Ishikawa (cell line): Measurements from ENCODE around the gene ALG10B.

Experiments used
- CEBPB ChIP-seq: IDR thresholded peaks from 2 replicates; pipeline ENCODE4 v1.6.1; 2012
- EP300 ChIP-seq: IDR thresholded peaks from 2 replicates; pipeline ENCODE4 v1.6.1; 2012; ENCODE audit warnings: borderline replicate concordance
- MAX ChIP-seq: IDR thresholded peaks from 2 replicates; pipeline ENCODE4 v1.6.1; 2012
- NFIC ChIP-seq: IDR thresholded peaks from 2 replicates; pipeline ENCODE4 v1.6.1; 2012
- TAF1 ChIP-seq: IDR thresholded peaks from 2 replicates; pipeline ENCODE4 v1.6.1; 2012; ENCODE audit warnings: low read depth, mild to moderate bottlenecking
- TEAD4 ChIP-seq: IDR thresholded peaks from 2 replicates; pipeline ENCODE4 v1.6.1; 2012
- USF1 ChIP-seq: IDR thresholded peaks from 2 replicates; pipeline ENCODE4 v1.6.1; 2012
- YY1 ChIP-seq: IDR thresholded peaks from 2 replicates; pipeline ENCODE4 v1.6.1; 2012; ENCODE audit warnings: low read depth
- TF ChIP-seq, protein P1 (sequence below): IDR thresholded peaks from 2 replicates; pipeline ENCODE4 v1.6.1; 2012; ENCODE audit warnings: low read depth, mild to moderate bottlenecking

DNA sequence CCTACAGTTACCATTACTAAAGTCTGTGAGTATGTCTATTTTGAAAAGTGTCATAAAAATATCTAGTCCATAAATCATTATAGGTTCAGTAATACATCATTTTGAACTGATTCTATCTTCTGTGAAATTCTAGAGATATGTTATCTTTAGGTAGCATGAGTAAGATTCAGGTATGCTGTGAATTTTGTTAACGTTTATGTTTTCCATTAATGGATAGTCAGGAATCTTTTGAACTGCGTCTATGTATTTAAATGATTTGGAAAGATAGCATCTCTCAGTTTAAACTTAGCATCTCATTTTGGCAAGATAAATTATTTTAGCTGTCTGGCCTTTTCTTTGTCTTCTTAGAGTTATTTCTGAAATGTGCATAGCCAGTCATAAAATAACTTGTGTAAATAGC, 8.3 kb downstream of the ALG10B start:
- TF ChIP-seq TAF1: no peak
- TF ChIP-seq, protein P1, sequence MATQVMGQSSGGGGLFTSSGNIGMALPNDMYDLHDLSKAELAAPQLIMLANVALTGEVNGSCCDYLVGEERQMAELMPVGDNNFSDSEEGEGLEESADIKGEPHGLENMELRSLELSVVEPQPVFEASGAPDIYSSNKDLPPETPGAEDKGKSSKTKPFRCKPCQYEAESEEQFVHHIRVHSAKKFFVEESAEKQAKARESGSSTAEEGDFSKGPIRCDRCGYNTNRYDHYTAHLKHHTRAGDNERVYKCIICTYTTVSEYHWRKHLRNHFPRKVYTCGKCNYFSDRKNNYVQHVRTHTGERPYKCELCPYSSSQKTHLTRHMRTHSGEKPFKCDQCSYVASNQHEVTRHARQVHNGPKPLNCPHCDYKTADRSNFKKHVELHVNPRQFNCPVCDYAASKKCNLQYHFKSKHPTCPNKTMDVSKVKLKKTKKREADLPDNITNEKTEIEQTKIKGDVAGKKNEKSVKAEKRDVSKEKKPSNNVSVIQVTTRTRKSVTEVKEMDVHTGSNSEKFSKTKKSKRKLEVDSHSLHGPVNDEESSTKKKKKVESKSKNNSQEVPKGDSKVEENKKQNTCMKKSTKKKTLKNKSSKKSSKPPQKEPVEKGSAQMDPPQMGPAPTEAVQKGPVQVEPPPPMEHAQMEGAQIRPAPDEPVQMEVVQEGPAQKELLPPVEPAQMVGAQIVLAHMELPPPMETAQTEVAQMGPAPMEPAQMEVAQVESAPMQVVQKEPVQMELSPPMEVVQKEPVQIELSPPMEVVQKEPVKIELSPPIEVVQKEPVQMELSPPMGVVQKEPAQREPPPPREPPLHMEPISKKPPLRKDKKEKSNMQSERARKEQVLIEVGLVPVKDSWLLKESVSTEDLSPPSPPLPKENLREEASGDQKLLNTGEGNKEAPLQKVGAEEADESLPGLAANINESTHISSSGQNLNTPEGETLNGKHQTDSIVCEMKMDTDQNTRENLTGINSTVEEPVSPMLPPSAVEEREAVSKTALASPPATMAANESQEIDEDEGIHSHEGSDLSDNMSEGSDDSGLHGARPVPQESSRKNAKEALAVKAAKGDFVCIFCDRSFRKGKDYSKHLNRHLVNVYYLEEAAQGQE: no peak
- no peak for TF ChIP-seq USF1
- TF ChIP-seq MAX: no peak
- TF ChIP-seq CEBPB: no peak
- TF ChIP-seq NFIC: no peak
- no peak for TF ChIP-seq TEAD4
- TF ChIP-seq EP300: no peak
- no peak for TF ChIP-seq YY1
